Measurements from ENCODE around the gene LAMA2. TPM values are rescaled to one million over a fixed set of nuclear protein-coding genes. Genes with fewer than 3 reads are reported as not detected.

LAMA2 gene
- total RNA-seq, 1 experiment from 2014 or later, result 4.2 TPM

GRCh38 chr6:129055796-129056195 lies 172.9 kb downstream of the LAMA2 start:
- WGBS (ENCODE audit: extremely low coverage, insufficient read length, low lambda C conversion rate), result no CpG with 5 or more reads among the region's 3 CpGs
- no peaks in the 10 kb centered on the region; a peak in 1 of 5 replicates for H3K9me3 Mint-ChIP-seq

More at GRCh38 chr6:129055796-129056195, 172.9 kb downstream of the LAMA2 start:
- no peak overlapping the region for H3K27ac ChIP-seq (ENCODE audit: insufficient read length, low read depth, low read length)
- no peak overlapping the region for H2AK5ac ChIP-seq (ENCODE audit: insufficient read length, low read length)
- Mint-ChIP-seq H3K27me3 (ENCODE audit: low read depth) (no peaks in the 10 kb centered on the region), H3K27ac (no peak overlapping the region), H3K4me3 (no peak overlapping the region), H3K4me1 (peaks cover 0 to 4% of the 10 kb centered on the region in 2 experiments; a peak in 1 of 4 replicates), H3K36me3 (ENCODE audit: insufficient read depth in 1 of 3, low read depth in 3 of 3) (no peaks in the 10 kb centered on the region)
- no peak overlapping the region for H3T11ph ChIP-seq (ENCODE audit: low read length)
- H3K23ac ChIP-seq (ENCODE audit: insufficient read length, low read depth, low read length), result no peak overlapping the region
- H3K4me2 ChIP-seq (ENCODE audit: insufficient read depth, insufficient read length, low read length), result no peak overlapping the region
- H4K20me1 ChIP-seq (ENCODE audit: control insufficient read depth, insufficient read depth, insufficient read length), result no peaks in the 10 kb centered on the region
- H3K18ac ChIP-seq (ENCODE audit: insufficient read length, low read depth, low read length), result no peak overlapping the region
- H2BK15ac ChIP-seq (ENCODE audit: low read depth, low read length), result no peak overlapping the region
- no peaks in the 10 kb centered on the region for H3K79me2 ChIP-seq (ENCODE audit: insufficient read depth, low read length)
- H3K4ac ChIP-seq (ENCODE audit: low read depth, low read length), result no peak overlapping the region
- H3K23me2 ChIP-seq (ENCODE audit: insufficient read length, low read depth, low read length, poor library complexity, severe bottlenecking), result no peaks in the 10 kb centered on the region
- no peaks in the 10 kb centered on the region for H3K79me1 ChIP-seq (ENCODE audit: insufficient read depth, low read depth, low read length, poor library complexity, severe bottlenecking)
- no peak overlapping the region for H2BK12ac ChIP-seq (ENCODE audit: insufficient read length, low read depth, low read length)
- no peaks in the 10 kb centered on the region for H3K4me1 ChIP-seq (ENCODE audit: insufficient read depth, low read length)
- no peak overlapping the region for H3K9ac ChIP-seq (ENCODE audit: extremely low read depth, insufficient read length, low read length)
- H4K91ac ChIP-seq (ENCODE audit: insufficient read length, low read depth, low read length), result no peak overlapping the region
- no peak overlapping the region for H2BK20ac ChIP-seq (ENCODE audit: low read depth, low read length, poor library complexity, severe bottlenecking)
- DNase-seq, result no peak
- H3K9me3 ChIP-seq (ENCODE audit: control insufficient read depth, low read depth, low read length), result no peaks in the 10 kb centered on the region
- H4K8ac ChIP-seq (replicated peaks; ENCODE audit: insufficient read length, low read depth, low read length), result no peak overlapping the region
- no peak overlapping the region for H4K5ac ChIP-seq (ENCODE audit: insufficient read length, low read depth, low read length)
- TF ChIP-seq, protein P1, sequence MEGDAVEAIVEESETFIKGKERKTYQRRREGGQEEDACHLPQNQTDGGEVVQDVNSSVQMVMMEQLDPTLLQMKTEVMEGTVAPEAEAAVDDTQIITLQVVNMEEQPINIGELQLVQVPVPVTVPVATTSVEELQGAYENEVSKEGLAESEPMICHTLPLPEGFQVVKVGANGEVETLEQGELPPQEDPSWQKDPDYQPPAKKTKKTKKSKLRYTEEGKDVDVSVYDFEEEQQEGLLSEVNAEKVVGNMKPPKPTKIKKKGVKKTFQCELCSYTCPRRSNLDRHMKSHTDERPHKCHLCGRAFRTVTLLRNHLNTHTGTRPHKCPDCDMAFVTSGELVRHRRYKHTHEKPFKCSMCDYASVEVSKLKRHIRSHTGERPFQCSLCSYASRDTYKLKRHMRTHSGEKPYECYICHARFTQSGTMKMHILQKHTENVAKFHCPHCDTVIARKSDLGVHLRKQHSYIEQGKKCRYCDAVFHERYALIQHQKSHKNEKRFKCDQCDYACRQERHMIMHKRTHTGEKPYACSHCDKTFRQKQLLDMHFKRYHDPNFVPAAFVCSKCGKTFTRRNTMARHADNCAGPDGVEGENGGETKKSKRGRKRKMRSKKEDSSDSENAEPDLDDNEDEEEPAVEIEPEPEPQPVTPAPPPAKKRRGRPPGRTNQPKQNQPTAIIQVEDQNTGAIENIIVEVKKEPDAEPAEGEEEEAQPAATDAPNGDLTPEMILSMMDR (conservative IDR thresholded peaks at IDR 0.05), result no peak
- H3K14ac ChIP-seq (ENCODE audit: insufficient read depth, low read length), result no peak overlapping the region
- no peak overlapping the region for H2AFZ ChIP-seq (ENCODE audit: low read length)
- no peak overlapping the region for H2BK5ac ChIP-seq (ENCODE audit: insufficient read length, low read length)
- no peak overlapping the region for H3K56ac ChIP-seq (ENCODE audit: insufficient read length, low read depth, low read length)
- H2BK120ac ChIP-seq (ENCODE audit: low read depth, low read length, poor library complexity, severe bottlenecking), result no peak overlapping the region
- H3K27me3 ChIP-seq (ENCODE audit: insufficient read depth, low read length), result no peaks in the 10 kb centered on the region
